ENCODE data around the gene FGFR3.

GRCh38 chr4:1839282-1839681, 46.2 kb downstream of the FGFR3 start:
- no peak for TF ChIP-seq POLR2A (IDR thresholded peaks at IDR 0.05)
- no peak for TF ChIP-seq CTCF (IDR thresholded peaks at IDR 0.05)
- TF ChIP-seq POLR2AphosphoS5 (IDR thresholded peaks at IDR 0.05) = peak in 2 of 3 donors; percentile 36 to 44
